ENCODE measurements around the gene VAC14. TPM values are rescaled to one million over a fixed set of nuclear protein-coding genes. Genes with fewer than 3 reads are reported as not detected.

Gene VAC14
- polyA plus RNA-seq, 1 experiment: 50.7 TPM

DNA sequence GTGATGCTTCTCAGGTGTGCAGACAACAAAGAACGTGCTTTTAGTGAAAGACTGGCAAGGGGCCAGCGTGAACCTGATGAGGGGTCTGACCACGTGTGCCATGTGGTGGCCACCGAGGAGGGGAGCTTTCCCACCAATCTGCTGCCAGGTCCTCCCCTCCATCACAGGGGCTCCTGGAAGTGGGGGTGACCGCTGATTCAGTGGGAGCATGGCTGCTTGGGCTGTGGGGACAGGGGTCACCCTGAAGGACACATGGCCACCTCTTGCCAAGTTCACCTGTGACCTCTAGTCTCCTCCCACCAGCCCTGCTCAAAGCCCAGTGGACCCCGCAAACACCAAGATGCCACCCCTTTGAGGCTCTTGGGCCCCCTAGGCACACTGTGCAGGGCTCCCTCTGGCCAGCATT is 77.2 kb downstream of the VAC14 start:
- TF ChIP-seq, protein P1, sequence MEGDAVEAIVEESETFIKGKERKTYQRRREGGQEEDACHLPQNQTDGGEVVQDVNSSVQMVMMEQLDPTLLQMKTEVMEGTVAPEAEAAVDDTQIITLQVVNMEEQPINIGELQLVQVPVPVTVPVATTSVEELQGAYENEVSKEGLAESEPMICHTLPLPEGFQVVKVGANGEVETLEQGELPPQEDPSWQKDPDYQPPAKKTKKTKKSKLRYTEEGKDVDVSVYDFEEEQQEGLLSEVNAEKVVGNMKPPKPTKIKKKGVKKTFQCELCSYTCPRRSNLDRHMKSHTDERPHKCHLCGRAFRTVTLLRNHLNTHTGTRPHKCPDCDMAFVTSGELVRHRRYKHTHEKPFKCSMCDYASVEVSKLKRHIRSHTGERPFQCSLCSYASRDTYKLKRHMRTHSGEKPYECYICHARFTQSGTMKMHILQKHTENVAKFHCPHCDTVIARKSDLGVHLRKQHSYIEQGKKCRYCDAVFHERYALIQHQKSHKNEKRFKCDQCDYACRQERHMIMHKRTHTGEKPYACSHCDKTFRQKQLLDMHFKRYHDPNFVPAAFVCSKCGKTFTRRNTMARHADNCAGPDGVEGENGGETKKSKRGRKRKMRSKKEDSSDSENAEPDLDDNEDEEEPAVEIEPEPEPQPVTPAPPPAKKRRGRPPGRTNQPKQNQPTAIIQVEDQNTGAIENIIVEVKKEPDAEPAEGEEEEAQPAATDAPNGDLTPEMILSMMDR (IDR thresholded peaks at IDR 0.05; ENCODE audit: insufficient read depth, low read depth, low read length): no peak
- no peak overlapping the region for H3K4me3 ChIP-seq (ENCODE audit: low read depth, low read length)
- ChIA-PET CTCF (no interaction called here), POLR2A (no interaction called here)
- no peaks in the 10 kb centered on the region for H3K27me3 ChIP-seq (ENCODE audit: control insufficient read depth, insufficient read depth, low read length)
- no peak for DNase-seq (ENCODE audit: low read depth)
- peaks cover 5% of the 10 kb centered on the region for H3K36me3 ChIP-seq (ENCODE audit: control insufficient read depth, insufficient read depth, low read length)

DNA sequence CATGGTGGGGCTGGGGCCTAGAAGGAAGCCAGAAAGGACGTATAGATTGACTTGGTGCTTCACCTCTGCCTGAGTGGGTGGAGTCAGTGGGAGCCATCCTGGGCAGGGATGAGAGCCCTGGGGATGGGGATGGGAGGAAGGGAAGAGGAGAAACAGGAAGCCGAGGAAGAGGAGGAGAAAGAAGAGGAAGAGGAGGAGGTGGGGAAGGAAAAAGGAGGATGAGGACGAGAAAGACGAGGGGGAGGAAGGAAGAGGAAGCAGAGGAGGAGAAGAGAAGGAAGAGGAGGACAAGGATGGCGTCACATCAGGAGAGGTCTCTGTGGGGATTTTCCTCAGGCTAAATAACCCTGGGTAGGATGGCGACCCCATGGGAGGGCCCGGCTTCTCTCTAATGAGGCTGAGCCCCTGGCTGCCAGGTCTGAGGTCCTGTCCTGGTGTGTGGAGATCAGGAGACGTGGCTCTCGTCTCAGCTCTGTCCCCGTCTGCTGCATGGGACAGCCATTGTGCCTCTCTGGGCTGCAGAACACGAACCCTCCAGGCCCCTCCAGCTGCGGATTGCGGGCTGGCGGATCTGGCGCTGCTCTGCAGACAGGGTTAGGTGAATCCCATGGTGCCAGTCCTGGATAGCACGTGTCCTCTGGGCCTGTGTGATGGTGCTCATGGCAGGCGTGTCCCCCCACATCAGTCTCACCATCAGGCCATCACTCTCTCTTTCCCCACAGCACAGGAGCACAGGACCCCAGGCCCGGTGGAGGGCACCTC is 79.6 kb downstream of the VAC14 start:
- no peak for DNase-seq (ENCODE audit: low read depth)
- Histone ChIP-seq H3K4me3 (ENCODE audit: low read depth, low read length) (no peak overlapping the region), H3K27me3 (ENCODE audit: control insufficient read depth, insufficient read depth, low read length) (no peaks in the 10 kb centered on the region), H3K36me3 (ENCODE audit: control insufficient read depth, insufficient read depth, low read length) (no peaks in the 10 kb centered on the region; the same call in none of the 2 replicates)
- POLR2A ChIA-PET: no interaction called here
- TF ChIP-seq, protein P1 (IDR thresholded peaks at IDR 0.05; ENCODE audit: insufficient read depth, low read depth, low read length): no peak
- CTCF ChIA-PET: no interaction called here

DNA sequence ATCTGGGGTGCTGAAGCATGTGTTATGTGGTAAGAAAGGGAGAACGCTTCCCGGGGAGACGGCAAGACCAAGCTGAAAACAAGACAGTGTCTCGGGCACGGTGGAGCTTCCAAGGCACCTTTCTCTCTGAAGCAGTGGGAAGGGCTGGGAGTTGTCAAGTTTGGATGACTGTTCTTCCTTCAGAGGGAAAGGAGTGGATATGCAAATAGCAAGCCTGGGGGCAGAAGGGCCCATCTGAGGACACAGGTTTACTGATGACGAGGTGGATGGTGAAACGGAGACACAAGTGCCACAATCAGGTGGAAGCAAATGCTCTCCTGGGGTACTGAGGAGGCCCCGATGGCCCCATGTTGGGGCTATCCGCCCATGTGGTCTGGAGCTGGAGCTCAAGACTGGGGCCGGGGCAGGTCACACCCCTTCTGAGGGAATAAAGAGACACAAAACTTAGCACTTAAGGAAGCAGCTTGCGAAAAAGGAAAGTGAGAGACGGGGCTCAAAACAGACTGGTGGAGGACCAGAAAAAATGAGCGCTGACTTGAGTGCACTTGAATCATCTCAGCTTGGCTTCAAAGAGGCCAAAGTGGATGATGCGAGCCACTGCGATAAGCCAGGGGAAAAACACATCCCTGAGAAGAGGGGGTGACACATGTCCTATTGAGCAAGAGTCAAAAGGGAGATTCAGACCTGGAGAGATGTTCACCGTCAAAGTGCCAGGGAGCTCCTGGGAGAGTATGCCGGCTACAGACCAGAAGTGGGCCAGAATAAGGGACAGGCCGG is 80.3 kb downstream of the VAC14 start:
- DNase-seq (ENCODE audit: low read depth): no peak
- POLR2A ChIA-PET: no interaction called here
- no peaks in the 10 kb centered on the region for H3K27me3 ChIP-seq (ENCODE audit: control insufficient read depth, insufficient read depth, low read length)
- CTCF ChIA-PET: interaction anchor here (0.7 kb wide), 1 partner anchor 50 kb away, joined by 3 read pairs; no protein-coding TSS in a partner anchor
- no peak overlapping the region for H3K4me3 ChIP-seq (ENCODE audit: low read depth, low read length)
- TF ChIP-seq, protein P1 (IDR thresholded peaks at IDR 0.05; ENCODE audit: insufficient read depth, low read depth, low read length): no peak
- no peaks in the 10 kb centered on the region; the same call in none of the 2 replicates for H3K36me3 ChIP-seq (ENCODE audit: control insufficient read depth, insufficient read depth, low read length)

DNA sequence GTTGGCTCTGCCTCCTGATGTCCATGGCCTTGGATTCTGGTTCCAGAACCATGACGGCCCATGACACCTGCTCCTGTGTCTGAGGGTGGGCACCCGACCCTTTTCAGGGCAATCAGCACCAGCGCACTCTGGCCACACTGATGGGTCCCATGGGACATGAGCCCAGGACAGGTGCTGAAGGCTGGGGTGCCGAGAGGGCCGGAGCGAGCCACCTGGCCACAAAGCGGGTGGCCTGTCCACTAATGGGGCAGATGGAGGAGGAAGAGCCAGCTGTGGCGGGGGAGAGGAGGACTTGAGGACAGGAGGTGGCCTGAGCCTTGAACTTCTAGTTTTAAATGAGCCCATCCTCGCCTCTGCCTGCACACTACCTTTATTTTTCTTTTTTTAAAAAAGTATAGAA is 83.9 kb downstream of the VAC14 start:
- no peak for DNase-seq (ENCODE audit: low read depth)
- no peaks in the 10 kb centered on the region for H3K27me3 ChIP-seq (ENCODE audit: control insufficient read depth, insufficient read depth, low read length)
- ChIA-PET POLR2A (no interaction called here), CTCF (interaction anchor here (1.0 kb wide), 1 partner anchor 14 kb away, joined by 4 read pairs; no protein-coding TSS in a partner anchor)
- no peak overlapping the region for H3K4me3 ChIP-seq (ENCODE audit: low read depth, low read length)
- no peaks in the 10 kb centered on the region; the same call in none of the 2 replicates for H3K36me3 ChIP-seq (ENCODE audit: control insufficient read depth, insufficient read depth, low read length)
- TF ChIP-seq, protein P1 (IDR thresholded peaks at IDR 0.05; ENCODE audit: insufficient read depth, low read depth, low read length): no peak

DNA sequence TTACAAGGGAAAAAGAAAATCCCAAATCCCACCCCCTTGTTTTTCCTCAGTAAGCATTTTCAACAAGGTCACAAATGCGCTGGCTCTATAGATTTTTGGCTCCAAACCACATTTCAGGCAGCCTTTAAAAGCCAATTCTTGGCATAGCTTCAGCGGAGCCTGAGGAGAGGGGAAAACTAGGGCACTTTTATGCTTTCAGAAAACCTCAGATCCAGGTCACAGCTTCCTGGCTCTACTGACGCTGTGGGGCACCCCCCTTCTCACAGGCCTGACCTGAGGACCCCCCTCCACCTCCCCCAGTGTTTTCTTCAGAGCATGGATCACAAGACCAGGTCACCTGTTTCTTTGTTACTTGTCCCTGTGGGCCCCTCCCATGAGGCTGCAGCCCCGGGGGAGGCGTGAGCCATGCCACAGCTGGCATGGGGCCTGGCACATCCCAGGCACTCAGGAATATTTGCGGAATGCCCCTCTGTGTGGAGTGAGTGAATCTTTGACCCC is 85.0 kb downstream of the VAC14 start:
- H3K36me3 ChIP-seq (ENCODE audit: control insufficient read depth, insufficient read depth, low read length): no peaks in the 10 kb centered on the region; the same call in none of the 2 replicates
- no peaks in the 10 kb centered on the region for H3K27me3 ChIP-seq (ENCODE audit: control insufficient read depth, insufficient read depth, low read length)
- H3K4me3 ChIP-seq (ENCODE audit: low read depth, low read length): no peak overlapping the region
- TF ChIP-seq, protein P1 (IDR thresholded peaks at IDR 0.05; ENCODE audit: insufficient read depth, low read depth, low read length): no peak
- ChIA-PET POLR2A (interaction anchor here (1.0 to 2.6 kb wide), 2 partner anchors 8 to 13 kb away, joined by 3 to 16 read pairs; no protein-coding TSS in a partner anchor), CTCF (interaction anchor here (1.3 to 3.3 kb wide), 6 partner anchors 11 to 55 kb away, joined by 4 to 25 read pairs (median 9); no protein-coding TSS in a partner anchor)
- DNase-seq (ENCODE audit: low read depth): no peak
